SK-MEL-5 (cell line): Measurements from ENCODE around the gene ANXA10. TPM values are rescaled to one million over a fixed set of nuclear protein-coding genes. Genes with fewer than 3 reads are reported as not detected.
"Not testable (repeated sequence)": the region's sequence is repeated elsewhere in the genome, so short reads cannot be mapped to it uniquely, and the experiment has no call there.

Experiments used
- DNase-seq: peaks from one replicate; pipeline ENCODE4 v3.0.0-alpha.2; 2016; ENCODE audit warnings: low read depth, low spot score
- in situ Hi-C: cut with HindIII; loops from 2 replicates; pipeline ENCODE4 v1.10.0; 2016; ENCODE audit warnings: low sequenced_read_pairs, high pct_unique_total_duplicates, low pct_unique_long_range_greater_than_20kb
- total RNA-seq: library from RNA; depleted of rRNA; stranded (reverse); fragments of >200 nt; shearing (Covaris generic); gene quantifications from 2 replicates; pipeline ENCODE4 v1.2.3, GENCODE V29; 2014

ANXA10 gene
- total RNA-seq, 1 experiment from 2014 or later: not detected

DNA sequence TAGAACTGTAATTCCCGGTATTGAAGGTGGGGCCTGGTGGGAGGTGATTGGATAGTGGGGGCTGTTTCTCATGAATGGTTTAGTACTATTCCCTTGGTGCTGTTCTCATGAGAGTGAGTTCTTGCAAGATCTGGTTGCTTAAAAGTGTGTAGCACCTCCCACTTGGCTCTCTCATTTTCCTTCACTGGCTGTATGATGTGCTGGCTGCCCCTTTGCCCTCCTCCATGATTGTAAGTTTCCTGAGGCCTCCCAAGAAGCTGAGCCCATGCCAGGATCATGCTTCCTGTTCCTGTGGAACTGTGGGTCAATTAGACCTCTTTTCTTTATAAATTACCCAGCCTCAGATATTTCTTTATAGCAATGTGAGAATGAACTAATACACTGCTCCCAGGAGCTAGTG is 8.7 kb downstream of the ANXA10 start:
- in situ Hi-C loops: no loop called here
- no peak for DNase-seq

DNA sequence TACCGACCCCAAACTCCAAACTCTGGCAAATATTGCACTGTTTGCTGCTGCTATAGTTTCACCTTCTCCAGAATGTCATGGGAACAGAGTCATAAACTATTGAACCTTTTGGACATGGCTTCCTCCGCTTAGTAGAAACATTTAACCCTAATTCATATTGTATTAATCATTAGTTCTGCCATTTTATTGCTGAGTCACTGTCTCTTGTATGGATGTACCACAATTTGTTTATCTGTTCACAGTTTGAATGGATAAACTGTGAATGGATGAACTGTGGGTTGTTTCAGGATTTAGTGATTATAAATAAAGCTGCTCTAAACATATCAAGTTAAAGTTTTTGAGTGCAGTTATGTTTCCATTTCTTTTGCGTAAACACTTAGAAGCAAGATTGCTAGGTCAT is 10.1 kb downstream of the ANXA10 start:
- in situ Hi-C loops: no loop called here
- DNase-seq: no peak

DNA sequence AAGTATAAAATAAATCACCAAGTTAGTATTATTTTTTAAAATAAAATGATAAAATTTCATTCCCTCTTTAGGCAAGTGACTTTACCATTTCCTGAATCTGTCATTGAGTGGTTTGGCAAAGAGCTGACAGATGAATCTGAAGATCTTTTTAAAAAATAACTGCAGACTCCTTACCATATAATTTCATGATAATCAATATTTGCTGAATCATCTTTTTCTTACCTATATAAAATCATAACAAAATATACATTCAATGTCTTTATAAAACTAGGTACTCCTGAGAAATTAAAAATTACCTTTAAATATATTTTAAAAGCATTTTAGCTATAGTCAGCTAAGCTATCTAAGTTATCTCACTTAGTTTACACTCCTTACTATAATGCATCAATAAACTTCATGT is 17.2 kb downstream of the ANXA10 start:
- DNase-seq: no peak
- in situ Hi-C loops: no loop called here

DNA sequence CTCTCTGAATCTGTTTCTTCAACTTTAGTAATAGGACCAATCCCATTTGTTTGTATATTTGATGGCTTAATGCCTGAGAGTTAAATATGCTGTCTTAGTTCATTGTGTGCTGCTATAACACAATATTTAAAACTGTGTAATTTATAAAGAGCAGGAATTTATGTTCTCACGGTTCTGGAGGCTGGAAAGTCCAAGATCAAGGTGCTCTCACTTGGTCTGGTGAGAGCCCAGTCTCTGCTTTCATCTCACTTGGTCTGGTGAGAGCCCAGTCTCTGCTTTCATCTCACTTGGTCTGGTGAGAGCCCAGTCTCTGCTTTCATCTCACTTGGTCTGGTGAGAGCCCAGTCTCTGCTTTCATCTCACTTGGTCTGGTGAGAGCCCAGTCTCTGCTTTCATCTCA is 20.7 kb downstream of the ANXA10 start:
- DNase-seq, in situ Hi-C loops: not testable (repeated sequence)

DNA sequence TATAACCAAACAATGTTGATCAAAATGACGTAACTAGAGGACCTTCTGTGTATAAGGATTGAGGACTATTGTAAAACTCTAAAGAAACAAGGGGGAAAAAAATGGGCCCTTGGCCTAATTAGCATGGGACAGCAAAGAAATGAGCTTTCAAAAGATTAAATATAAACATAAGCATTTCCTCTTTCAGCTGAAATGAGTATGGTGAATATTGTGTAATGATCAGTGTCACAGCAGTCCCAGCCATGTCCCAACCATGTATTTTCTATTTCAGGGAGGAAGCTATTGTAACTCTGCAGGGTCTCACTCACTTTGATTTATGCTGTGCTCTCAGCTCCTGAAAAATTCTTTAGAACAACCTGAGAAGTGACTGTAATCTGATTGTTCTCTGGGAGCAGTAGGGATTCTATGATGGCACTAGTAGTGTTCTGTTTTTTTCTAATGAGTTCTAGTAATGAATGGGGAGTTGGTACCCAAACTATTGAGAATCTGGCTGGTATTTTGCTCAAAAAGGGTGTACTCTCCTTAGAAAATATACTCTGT is 25.8 kb downstream of the ANXA10 start:
- in situ Hi-C loops: no loop called here
- DNase-seq: no peak

DNA sequence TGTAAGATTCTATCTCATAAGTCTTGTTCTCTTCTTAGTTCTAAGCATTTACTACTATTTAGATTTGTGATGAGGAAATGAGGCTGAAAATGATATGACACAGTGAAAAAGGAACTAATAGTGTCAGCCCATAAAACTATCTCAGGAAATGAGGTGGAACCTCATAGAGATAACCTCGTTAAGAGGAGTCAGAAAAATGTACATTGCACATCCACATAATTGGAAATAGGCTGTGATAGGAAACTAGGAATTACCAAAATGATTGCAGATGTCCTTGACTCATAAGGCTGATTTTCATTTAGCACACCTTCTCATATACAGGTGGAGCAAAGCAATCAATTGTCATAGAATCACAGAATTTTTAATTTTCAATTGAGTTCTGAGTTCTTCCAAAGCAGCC is 26.8 kb downstream of the ANXA10 start:
- no peak for DNase-seq
- in situ Hi-C loops: no loop called here

DNA sequence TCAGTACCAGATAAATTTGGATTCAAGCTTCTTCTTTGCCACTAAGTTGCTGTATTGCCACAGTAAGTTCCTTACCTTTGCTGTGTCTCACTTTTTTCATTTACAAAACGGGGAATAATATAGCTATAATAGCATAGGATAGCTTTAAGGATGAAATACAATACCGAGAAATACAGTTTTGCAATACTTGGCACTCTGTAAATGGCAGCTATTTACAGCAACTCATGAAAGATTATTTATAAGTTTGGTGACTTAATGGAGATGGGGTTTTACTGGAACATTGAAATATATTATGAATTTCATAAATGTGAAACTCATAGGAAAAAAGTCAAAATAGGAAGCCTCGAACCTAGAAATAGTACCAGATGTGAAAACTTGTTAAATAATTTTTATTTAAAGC is 27.6 kb downstream of the ANXA10 start:
- in situ Hi-C loops: no loop called here
- no peak for DNase-seq

DNA sequence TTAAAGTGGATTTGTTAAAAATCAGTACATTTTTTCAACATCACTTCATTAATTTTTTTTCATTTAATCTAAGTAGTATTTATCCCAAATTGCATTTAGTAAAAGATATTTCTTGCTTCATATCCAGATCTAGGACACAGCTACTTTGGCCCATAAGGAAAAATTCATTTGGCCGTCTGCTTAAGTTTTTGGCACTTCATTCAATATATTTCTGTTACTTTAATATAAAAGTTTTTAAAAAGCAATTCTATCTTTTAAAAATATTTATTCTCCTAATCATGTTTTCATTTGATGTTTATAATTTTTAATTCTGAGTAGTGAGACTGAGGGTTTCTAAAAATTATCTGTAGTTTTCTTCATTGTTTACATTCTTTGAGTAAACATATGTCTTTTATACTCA is 28.5 kb downstream of the ANXA10 start:
- in situ Hi-C loops: no loop called here
- DNase-seq: no peak

DNA sequence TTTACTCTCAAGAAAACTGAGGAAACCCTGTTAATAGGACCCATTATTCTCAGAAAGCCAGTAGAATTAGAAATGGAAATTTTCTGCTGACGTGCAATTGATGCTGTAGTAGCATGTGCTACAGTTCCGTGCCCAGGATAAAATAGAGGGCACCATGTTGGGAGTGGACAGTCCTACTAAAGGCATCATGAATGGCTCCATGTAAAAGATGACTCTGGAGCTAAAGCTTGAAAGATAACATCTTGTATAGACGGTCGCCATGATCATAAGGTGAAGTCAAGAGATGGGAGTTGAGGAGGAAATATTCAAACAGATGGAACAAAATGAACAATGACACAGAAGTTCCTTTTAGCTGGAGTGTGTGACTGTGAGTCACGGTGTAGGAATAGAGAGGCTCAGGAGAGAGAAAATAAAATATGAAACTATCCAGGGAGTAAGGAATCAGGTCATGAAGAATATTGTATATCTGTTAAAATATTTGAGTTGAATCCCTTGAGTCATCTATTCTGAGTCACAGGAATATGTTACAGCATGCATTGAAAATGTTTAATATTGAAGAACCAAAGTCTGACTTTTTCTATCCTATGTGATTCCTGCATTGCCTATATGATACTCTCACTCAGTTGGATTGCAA is 31.8 kb downstream of the ANXA10 start:
- peak; percentile 1 for DNase-seq
- in situ Hi-C loops: no loop called here

DNA sequence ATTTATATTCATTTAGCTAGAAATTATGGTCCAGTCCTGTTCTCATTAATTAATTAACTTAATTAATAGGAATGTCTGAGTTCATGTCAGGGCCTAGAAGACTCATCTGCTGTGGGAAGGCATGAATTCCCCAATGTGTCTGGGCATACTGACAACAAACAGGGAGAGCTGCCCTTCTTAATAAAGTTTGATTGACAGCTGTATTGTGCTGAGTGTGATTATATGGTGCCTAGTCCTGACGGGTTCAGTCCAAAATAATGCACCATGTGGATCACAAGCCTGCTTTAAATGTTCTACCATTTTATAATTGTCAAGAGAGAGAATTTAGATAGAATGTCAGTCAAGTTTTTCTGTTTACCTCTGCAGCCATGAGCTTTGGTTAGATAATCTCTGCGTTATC is 34.6 kb downstream of the ANXA10 start:
- in situ Hi-C loops: no loop called here
- no peak for DNase-seq

DNA sequence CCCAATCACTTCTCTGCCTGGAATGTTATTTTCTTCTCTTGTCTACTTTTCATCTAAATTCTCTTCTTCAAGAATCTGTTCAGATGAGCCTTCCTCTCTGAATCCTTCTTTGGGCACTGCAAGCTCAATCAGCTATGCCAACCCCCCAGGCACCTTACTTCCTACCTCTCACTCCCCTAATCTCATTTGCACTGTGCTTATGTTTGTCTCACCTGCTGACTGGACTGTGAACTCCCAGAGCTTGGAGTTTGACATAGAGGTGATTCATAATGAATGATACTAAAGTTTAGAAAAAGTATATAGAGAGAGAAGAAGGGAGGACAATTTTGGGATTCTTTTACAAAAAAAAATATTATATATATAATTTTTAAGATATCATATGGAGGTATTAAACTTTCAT is 36.3 kb downstream of the ANXA10 start:
- in situ Hi-C loops: no loop called here
- DNase-seq: no peak

DNA sequence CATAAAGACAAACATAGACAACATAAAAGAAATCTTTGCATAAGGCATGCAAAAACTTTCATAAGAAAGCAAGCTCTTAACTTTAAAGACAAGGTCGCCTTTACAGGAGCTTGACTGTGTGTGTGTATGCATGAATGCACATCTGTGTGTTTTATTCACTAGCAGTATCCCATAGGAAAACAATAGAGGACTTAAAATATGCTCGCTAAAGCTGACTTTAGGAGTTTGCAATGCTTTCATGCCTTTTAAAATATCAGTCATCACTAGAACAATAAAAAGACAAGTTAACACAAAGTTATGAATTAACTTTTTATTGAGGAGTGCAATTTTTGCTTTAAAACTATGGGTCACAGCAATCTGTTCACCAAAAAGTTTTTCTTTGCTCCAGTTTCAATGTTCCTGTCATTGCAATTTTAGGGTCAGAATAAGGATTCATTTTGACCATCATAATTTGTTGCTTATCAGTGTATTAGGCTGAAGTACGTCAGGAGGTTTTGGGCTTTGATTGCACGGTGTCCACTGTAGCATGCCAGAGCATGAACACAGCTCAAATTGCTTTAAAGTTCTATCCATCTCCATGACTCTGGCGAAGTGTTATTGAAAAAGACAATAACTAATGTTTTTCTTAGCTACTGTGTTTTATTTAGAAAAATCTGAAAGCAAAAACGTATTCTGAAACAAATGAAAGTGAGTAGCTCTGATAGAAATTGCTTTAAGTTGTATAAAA is 36.9 kb downstream of the ANXA10 start:
- in situ Hi-C loops: no loop called here
- no peak for DNase-seq

DNA sequence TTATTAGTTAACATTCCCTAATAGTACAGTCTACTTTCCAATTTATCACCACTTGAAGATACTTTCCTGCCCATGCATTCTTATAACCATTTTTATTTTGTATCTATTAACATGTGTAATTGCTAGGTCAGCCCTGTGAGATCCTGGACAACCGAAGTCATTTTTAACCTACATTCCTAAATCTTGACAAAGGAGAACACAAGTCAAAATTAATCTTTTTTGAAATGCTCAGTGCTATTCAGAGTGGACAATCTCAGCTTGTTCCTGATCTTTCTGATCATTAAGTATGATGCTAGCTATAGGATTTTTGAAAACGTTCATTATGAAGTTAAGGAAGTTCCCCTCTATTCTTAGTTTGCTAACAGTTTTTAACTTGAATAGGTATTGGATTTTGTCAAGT is 37.5 kb downstream of the ANXA10 start:
- no peak for DNase-seq
- in situ Hi-C loops: no loop called here

DNA sequence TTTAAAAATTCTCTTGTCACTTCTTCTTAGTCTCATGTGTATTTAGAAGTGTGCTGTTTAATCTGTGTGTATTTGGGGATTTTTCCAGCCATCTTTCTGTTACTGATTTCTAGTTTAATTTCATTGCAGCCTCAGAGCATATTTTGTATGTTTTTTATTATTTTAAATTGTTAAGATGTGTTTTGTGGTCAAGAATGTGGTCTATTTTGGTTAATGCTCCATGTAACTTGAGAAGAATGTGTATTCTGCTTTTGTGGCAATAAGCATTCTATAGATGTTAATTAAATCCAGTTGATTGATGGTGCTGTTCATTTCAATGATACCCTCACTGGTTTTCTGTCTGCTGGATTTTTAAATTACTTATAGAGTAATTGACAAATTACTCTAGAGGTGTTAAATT is 38.9 kb downstream of the ANXA10 start:
- in situ Hi-C loops: no loop called here
- no peak for DNase-seq

DNA sequence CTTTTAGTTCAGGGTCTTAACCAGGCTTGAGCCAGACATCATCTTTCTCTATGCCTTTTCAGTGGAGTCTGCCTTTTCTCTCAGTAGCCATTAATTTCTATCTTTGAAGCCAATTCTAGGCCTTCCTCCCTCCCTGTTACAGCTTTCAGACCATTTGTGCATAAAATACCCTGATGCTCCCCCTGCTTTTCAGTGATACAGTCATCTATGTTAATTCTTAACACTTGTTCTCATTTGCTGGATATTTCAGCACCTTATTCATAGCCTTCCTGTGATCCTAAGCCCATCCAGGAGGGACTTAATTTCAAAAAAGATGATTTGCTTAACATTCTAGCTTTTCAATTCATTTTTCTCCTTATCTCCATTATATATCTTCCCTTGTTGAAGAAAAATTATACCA is 42.3 kb downstream of the ANXA10 start:
- in situ Hi-C loops: no loop called here
- no peak for DNase-seq

DNA sequence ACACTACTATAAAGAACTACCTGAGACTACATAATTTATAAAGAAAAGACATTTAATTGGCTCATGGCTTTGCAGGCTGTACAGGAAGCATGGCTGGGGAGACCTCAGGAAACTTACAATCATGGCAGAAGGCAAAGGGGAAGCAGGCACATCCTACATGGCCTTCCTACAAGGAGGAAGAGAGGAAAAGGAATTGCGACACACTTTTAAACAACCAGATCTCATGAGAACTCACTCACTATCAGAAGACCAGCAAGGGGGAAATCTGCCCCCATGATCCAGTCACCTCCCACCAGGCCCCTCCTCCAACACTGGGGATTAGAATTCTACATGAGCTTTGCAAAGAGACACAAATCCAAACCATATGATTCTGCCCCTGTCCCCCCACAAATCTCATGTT is 43.5 kb downstream of the ANXA10 start:
- DNase-seq, in situ Hi-C loops: not testable (repeated sequence)

DNA sequence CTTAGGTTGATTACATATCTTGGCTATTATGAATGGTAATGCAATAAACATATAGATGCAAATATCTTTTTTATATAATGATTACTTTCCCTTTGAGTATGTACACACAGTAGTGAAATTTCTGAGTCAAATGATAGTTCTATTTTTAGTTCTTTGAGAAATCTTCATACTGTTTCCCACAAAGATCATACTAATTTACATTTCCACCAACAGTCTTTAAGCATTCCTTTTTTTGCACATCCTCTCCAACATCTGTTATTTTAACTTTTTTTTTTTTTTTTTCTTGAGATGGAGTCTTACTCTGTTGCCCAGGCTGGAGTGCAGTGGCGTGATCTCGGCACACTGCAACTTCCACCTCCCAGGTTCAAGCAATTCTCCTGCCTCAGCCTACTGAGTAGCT is 45.4 kb downstream of the ANXA10 start:
- in situ Hi-C loops, DNase-seq: not testable (repeated sequence)

DNA sequence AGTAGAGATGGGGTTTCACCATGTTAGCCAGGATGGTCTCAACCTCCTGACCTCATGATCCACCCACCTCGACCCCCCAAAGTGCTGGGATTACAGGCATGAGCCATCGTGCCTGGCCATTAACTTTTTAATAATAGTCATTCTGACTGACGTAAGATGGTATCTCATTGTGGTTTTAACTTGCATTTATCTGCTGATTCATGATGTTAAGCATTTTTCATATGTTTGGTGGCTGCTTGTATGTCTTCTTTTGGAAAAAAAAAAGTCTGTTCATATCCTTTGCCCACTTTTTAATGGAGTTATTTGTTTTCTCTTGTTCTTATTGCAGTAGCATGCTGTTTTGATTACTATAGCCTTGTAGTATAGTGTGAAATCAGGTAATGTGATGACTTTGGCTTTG is 45.8 kb downstream of the ANXA10 start:
- no peak for DNase-seq
- in situ Hi-C loops: no loop called here

DNA sequence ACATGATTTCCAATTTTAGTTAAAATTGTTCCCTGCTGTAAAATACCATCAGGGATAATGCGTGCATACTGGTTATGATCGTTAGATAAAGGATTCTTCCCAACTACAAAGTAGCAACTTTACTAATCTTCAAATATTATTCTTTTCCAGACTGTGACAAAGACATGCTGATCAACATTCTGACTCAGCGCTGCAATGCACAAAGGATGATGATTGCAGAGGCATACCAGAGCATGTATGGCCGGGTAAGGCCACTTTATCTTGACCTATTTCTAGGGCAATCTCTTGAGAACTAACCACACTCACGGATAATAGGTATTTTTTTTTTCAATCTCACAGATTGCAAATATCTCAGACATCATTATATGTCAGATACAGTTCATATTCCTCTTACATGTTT is 47.0 kb downstream of the ANXA10 start:
- in situ Hi-C loops: no loop called here
- no peak for DNase-seq
